HTR-8/SVneo (cell line): ENCODE results near the gene ARSB.

Experiments
- DNase-seq: peaks from one replicate; pipeline ENCODE4 v3.0.0; 2011; ENCODE audit warnings: low spot score, mixed read lengths; ENCODE audit not compliant: insufficient read length
- FAIRE-seq: peaks from 2 replicates; lab custom pipeline; 2011; peaks lifted over from hg19 to GRCh38; lab: Jason Lieb, UNC

Gene ARSB

DNA sequence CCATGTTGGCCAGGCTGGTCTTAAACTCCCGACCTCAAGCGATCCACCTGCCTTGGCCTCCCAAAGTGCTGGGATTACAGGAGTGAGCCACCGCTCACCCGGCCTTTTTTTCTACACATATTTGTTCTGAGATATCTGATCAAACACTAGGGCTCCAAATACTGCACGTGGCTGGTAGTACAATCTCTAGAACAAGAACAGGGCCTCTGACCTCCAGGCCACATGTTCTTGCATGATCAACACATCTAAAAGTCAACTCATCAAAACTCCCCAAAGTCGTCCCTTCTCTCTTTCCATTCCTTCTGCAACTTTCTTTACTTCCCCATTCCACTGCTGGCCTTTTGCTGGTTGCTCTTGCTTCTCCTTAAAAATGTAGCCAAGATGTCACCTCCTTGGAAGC is 223.3 kb downstream of the ARSB start:
- DNase-seq (no peak), FAIRE-seq (no peak)

DNA sequence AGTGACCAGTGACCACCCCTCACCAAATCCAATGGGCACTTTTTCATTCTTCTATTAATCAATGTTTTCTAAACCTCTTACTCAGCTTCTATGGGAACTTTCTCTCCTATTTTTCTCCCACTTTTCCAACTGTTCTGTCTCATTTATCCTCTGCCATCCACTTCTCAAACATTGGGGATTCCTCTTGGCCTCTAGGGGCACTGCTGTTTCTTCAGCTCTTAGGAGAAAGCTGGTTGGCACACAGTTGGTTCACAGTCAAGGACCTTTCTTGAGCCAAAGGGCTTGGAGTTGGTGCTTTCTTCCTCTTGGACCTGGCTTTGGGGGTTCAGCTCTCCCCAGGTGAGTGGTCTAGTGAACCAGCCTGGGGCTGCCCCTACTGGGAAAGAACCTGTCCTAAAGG is 224.3 kb downstream of the ARSB start:
- no peak for FAIRE-seq
- DNase-seq = no peak

DNA sequence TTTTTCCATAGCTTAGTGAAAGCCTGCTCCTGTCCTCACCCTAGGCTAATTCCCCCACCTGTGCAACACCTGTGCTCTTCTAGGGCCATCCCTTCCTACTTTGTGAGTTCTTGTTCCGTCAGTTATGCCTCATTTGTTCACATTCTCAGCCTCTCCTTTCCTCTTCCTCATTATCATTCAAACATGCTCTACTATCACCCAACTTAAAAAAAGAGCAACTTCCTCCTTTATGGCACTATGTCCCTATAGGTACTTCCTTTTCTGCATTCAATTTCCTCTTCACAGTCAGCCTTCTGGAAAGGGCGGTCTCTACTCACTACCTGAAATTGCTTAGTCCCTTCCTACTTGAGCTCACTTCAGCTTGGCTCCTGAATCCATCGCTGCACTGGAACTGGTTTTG is 224.7 kb downstream of the ARSB start:
- no peak for FAIRE-seq
- DNase-seq = no peak

DNA sequence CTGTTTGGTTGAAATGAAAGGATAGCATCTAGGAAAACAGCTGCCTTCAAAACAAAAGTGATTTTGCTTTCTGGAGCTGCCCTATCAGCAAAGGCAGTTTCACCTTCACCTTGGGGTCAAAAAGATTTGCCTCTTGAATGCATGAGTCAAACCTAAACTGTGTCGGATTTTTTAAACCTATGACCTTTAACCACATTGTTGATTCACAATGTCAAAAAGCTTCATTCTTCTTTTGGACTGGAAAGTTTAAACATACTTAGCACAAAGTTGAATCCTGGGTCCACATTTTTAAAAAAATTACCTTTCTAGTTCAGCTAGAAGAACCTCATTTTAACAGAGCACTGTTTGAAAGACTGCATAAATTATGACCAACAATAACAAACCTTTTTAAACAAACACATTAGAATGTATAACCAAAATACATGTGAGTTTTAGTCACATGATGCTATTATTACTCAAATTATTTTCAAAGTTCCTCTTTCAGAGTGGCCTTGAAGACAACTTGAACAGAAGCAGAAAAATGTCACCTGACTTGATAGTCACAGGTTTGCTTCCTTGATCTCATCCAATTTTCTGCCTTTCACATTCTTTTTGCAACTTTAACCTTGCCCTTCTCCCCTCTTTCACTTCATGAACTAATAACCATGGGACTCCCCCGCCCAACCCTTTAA is 226.8 kb downstream of the ARSB start:
- FAIRE-seq (no peak), DNase-seq (no peak)

DNA sequence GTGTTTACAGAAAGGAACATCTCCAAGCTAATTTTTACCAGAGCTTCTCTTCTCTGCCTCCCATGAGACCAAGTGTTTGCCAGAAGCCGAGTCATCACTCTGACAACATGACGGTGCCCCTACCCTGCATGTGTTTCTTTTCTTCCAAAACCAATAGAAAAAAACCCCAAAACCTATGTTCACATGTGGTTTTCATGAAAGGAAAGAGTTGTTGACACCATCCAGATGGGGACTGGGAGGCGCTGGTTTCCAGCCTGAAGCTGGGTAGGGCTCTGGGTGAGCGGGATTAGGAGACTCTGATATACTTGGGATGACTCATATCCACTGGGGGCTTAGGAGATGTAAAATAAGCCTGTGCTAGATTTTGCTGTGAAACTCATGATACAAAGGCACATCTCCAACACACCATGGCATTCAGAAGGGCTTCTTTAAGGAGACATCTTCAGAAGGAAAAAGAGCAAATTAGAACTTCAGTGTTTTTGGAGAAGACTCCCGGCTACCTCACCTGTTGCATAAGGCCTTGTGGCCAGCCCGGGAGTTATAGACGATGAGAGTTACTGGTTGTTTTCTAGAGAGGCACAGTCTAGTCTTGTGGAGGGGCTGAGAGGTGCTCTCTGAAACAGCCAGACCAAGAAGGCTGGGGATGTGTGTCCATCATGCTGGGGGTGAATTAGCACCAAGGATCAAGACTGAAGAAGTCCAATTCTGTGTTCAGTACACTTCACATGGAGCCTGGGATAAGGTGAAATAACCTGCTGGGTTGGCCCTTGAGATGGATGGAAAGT is 227.6 kb downstream of the ARSB start:
- no peak for FAIRE-seq

DNA sequence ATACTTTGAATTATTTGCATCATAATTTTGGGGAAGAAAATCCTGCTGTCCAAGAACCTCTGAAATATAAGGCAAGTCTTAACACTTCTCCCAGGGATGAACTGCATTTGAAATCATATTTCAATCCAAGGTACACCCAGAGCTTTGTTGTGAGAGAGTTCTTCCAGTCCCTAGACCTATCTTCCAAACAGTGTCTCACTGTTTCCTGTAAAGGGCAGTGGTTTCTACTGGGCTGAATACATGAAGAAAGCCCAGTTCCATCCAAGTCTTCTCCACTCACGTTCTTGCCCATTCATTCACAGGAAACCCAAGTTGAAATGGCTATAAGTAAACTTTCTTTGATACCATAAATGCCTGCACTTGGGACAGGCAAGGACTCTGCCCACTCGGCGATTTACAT is 228.3 kb downstream of the ARSB start:
- DNase-seq (no peak), FAIRE-seq (no peak)

More for the DNA sequence above, 227.6 kb downstream of the ARSB start:
- no peak for DNase-seq

DNA sequence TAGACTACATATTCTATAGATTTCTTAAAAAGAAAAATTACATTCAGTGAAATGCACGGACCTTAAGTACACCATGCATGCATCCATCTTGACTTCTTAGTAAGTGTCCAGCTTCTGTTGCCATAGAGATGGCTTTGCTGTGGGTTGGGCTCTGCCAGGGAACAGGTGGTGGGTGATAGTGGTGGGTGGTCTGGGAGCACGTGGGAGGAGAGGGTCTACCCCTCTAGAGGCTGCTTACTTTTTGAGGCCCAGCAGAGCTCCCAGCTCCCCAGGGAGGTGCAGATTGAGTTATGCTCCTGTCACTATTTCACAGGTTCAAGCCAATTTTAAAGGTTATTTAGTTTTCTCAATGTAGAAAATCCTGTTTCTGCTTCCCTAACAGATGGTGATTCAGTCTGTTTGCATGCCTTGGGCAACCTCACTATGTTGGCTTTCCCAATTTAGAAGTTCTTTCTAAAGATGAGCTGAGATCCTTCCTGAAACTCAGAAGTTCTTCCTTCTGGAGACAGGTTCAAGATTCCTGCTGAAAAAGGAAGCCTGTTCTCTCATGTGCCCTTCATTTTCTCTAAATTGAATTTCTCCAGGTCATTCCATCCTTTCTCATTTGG is 229.2 kb downstream of the ARSB start:
- DNase-seq (no peak), FAIRE-seq (no peak)

DNA sequence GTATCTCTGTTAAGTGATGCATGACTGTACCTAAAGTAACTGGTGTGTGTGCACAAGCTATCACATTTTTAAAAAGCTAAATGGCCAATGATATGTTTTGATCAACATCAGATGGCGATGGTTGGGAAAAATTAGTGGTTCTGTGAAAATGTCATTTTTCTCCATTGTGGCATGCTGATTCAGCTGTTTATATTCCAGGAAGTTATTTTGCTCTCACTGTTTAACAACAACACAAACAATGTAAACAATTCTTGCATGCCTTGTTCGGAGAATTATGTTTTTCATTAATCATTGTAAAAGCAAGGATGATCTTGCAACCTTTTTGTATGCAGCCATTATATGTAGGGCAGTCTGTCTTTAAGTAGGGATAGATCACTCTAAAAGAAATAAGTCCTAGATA is 230.5 kb downstream of the ARSB start:
- no peak for FAIRE-seq

DNA sequence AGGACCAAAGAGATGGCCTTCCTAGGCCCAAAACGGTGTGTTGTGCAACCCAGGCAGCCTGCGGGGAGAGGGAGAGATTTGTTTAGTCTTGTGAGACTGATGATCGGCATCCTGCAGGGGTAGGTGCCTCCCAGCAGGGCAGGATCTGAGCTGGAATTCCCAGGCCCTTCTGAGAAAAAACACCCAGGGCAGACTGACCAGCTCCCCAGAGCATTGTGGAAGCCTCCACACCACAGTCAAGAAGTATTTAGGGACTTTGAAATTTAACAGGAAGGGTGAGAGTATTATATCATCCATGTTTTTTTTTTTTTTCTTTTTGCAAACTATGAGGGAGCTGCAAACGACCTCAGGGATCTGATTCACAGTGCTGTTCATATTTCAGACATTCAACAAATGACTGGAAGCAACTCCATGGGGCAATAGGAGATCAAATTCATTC is 232.0 kb downstream of the ARSB start:
- FAIRE-seq = no peak
- no peak for DNase-seq

More for the DNA sequence above, 230.5 kb downstream of the ARSB start:
- no peak for DNase-seq

DNA sequence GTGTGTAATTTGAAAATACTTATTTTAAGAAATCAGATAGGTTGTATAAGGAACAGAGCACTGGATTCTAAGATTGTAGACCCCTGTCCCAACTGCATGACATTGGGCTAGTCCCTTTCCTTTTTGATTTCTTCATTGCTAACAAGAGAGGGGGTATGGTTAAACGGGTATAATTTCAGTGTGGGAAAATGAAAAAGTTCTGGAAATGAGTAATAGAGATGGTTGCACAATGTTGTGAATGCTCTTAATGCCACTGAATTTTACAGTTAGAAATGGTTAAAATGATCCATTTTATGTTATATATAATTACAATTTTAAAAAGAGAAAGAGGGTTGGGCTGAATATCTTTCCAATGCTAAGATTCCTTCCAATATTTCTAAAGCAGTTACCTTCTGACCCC is 233.2 kb downstream of the ARSB start:
- DNase-seq = no peak

DNA sequence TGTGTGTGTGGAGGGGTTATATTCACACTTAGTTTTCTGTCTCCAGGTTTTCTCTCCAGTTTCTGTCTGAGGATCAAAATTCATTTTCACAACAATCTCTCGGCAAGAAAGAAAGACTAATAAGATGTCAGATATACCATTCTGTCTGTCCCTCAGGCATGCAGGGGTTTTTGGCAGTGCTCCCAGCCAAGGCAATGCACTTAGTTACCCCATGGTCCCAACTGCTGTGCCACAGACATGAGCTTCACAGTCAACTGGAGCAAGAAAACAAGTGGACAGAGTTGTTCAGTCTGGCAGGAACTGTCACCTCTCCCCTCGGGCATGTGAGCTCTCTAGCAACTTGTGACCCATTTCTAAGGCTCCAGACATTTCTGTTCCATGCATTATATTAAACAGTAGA is 234.8 kb downstream of the ARSB start:
- FAIRE-seq (no peak), DNase-seq (no peak)

More for the DNA sequence above, 233.2 kb downstream of the ARSB start:
- FAIRE-seq = no peak

DNA sequence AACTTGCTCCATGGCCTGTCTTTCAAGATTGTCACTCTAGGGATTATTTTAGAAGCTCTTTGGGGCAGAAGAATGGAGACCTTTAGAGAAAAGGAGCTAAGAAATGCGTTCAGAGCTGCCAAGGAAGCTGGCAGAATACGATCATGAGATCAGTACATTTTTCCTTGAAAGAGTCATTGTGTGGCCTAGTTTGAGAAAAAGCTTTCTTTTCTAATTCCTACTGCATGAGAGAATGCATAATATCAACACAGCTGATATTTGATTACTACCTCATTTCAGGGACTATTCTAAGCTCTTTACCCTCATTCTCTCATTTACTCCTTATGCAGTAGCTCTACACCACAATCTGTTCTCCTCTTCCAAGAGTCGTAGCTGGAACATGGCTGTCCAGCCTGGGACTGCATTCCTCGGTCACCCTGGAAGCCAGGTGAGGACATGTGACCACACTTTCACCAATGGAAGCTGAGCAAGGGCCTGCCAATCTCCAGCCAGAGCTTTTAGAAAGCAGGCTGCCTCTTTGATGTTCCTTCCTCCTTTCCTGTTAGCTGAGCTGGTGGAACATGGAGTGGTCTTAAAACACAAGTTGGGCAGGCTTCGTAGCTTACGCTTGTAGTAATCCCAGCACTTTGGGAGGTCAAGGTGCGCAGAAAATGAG is 237.3 kb downstream of the ARSB start:
- no peak for FAIRE-seq

DNA sequence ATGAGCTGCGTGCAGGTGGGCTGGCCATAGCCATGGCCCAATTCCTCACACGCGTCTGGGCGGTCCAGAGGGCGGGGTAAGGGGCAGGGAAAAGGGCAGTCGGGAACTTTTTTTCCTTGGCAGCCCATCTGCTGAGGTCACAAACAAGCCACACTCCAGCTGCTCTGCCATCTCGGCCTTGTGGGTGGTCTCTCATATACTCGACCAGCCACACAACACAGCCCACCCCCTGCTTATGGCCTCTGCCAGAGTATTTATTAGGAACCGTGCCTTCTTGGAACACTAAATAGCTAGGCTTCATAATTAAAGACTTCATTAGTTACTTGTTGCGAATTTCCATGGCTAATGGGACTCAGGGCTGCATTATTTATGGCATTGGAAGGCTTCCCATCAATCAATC is 238.1 kb downstream of the ARSB start:
- DNase-seq (no peak), FAIRE-seq (no peak)

More for the DNA sequence above, 237.3 kb downstream of the ARSB start:
- DNase-seq = no peak

DNA sequence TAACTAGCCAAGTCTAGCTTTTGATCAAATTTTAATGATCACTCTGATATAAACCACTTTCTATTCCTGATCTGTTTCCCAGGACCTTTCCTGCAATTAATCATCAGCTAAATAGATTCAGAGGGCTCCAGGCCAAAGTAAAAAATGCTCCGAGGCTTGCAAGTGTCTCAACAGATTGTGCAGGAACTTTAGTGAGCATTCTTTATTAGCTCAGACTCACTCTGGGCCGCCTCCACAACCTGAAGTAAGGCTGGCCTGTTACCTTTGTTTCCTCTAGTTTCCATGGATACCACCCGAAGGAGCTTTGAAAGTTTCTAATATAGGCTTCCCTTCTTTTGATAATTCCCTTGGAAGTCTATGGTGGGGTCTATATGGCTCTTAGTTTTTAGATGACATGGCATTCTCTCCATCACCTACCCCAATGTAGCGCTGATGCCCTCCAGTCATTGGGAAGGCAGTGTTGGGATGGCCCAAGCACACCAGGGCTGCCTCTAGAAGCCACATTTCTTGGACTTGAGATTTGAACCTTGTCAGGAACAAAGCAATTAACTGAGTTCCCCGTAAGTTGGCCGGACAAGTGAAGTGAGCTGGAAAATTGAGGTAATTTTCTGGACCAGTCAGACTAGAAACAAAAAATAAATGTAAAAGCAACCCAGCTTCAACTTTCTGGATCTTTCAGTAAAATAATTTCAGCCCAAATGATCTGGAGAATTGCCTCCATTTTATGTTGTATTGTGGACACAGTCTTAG is 238.9 kb downstream of the ARSB start:
- DNase-seq (no peak), FAIRE-seq (no peak)

DNA sequence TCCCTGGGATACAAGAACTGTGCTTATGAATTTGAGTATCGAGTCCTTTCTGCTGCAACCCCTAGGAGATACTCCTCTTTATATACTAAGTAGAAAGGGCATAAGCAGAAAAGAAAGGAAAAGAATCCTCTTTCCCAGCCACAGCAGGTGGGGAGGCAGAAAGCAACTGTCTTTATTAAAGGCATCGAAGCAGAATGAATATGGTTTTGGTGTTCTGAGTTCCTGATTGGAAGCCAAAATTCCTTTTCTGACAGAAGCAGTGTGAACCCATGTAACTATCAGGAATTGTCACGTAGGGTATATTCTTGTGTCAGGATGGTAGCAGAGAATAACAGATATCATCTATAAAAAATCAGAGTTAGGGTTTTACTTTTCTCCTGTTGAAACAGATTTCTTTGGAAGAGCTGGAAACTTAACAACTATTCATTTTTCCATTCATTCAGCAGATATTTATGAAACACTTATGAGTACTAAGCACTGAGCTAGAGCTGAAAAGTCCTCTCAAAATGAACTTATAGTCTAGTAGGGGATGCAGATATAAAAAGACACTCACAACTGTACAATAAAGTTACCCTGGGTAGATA is 240.1 kb downstream of the ARSB start:
- no peak for FAIRE-seq

DNA sequence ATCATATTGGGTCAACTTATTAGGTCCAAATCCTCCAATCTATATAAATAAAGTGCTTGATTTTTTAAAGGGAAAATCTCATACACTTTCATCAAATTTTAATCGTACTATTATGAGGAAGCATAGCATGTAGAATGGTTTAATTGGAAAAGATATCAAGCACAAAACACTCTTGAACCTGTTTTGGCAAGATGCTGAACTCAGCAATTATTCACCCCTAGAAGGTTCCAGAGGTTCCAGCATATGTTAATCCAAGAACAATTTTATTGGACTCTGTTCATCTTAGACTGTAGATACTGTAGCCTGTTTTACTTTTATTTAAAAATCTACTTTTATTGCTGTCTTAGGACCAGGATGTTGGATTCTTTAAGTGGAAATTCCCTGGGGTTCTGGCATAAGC is 244.1 kb downstream of the ARSB start:
- FAIRE-seq (no peak), DNase-seq (no peak)

More for the DNA sequence above, 240.1 kb downstream of the ARSB start:
- DNase-seq = no peak

DNA sequence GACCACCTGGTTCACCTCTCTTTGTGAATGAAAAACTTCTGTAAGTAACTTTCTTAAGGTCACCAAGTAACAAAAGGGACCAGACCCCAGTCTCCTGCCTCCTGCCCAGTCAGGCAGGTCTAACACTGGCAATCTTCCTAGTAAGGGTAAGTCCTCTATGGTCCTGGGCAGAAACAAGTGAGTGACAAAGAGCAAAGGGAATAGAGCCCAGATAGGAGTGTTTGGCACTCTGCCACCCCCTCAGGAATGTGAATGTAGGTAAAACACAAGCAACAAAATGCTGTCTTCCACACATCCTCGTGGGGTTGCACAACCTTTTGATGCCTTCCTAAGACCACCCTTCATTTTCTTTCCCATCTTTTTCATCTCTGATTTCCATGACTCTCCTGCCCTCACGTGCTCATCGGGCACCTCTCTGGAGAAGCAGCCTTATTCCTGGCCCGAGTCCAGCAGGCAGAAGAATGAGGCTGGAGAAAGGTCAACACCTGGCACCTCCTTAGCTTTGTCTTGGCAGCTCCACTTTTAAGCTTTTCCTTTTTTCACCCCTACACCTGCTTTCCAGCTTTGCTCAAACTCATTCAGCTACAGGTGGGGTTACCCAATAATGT is 246.3 kb downstream of the ARSB start:
- no peak for FAIRE-seq
- DNase-seq = no peak

DNA sequence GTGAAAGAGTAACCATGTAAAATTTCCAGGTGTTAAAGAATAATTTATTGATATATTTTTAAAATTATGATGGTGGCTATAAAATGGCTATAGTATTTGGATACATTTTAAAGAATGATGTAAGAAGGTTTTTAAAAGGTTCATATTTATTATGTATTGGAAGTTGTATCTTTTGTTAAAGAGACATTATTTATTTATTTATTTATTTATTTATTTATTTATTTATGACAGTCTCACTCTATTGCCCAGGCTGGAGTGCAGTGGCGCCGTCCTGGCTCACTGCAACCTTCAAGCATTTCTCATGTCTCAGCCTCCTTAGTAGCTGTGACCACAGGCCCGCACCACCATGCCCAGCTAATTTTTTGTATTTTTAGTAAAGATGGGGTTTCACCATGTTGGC is 247.0 kb downstream of the ARSB start:
- no peak for FAIRE-seq
- no peak for DNase-seq

DNA sequence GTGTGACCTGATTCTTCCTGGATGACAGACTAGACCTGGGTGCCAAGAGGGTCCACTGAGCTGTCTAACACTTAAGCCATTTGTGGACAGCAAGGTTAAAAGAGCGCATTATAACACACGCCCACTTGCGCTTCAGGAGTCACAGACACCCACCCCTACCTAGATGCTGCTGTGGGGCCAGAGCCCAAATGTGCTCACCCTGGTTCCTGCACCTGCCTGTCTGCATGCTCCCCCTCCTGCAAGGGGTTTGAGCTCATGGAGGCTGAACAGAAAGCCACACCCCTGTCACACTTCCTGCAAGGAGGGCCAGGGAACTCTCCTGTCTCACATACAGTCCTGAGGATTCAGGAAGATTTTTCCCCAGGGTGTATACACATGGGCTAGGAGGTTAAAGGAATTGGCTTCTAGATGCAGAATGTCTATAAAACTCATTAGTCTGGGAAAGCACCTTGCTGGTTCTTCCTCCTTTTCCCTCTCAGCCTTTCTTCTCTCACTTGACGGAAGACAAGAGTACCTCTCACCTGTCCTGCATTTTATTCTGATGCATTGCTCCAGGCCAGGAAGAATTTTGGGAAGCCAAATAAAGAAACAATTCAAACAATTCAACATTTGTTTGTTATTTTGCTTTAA is 249.2 kb downstream of the ARSB start:
- DNase-seq = no peak
- FAIRE-seq = no peak
